ENCODE data around the gene KSR2. TPM values are rescaled to one million over a fixed set of nuclear protein-coding genes. Genes with fewer than 3 reads are reported as not detected.

KSR2 gene
- total and polyA plus RNA-seq, 9 donors = under 0.01 to 0.15 (median 0.08) TPM; not detected in 4

GRCh38 chr12:117832459-117833457 lies 136.0 kb downstream of the KSR2 start:
- DNase-seq = no peak
- 76 to 81% (median 80%) methylated on average over 13 of the region's 13 CpGs for WGBS, 3 donors

GRCh38 chr12:117830471-117830870 lies 138.3 kb downstream of the KSR2 start:
- Histone ChIP-seq H3K4me1 (ENCODE audit: insufficient read depth) (no peaks in the 10 kb centered on the region), H3K9me3 (no peaks in the 10 kb centered on the region), H3K36me3 (no peaks in the 10 kb centered on the region), H3K4me3 (no peak overlapping the region), H3K27me3 (no peaks in the 10 kb centered on the region), H3K27ac (no peak overlapping the region)
- intact Hi-C loops (cut with DNase I) = loop anchor here in 1 of 4 donors (5.0 to 10.0 kb wide), 2 partner anchors 466 to 613 kb away; partner anchors contain the start of gene NOS1
- 43 to 66% (median 55%) methylated on average over 5 of the region's 5 CpGs for WGBS, 3 donors
- DNase-seq = no peak
- no peak for TF ChIP-seq POLR2A (IDR thresholded peaks at IDR 0.05)
- TF ChIP-seq EP300 (IDR thresholded peaks at IDR 0.05) = no peak
- TF ChIP-seq CTCF (IDR thresholded peaks at IDR 0.05) = no peak

More at GRCh38 chr12:117832459-117833457, 136.0 kb downstream of the KSR2 start:
- Histone ChIP-seq H3K4me3 (no peak overlapping the region), H3K27ac (no peak overlapping the region), H3K36me3 (no peaks in the 10 kb centered on the region), H3K4me1 (ENCODE audit: insufficient read depth) (no peaks in the 10 kb centered on the region), H3K27me3 (no peaks in the 10 kb centered on the region), H3K9me3 (no peaks in the 10 kb centered on the region)
- TF ChIP-seq EP300 (IDR thresholded peaks at IDR 0.05) (no peak), POLR2A (IDR thresholded peaks at IDR 0.05) (no peak), CTCF (IDR thresholded peaks at IDR 0.05) (no peak)
- intact Hi-C loops (cut with DNase I) = loop anchor here in 1 of 4 donors (5.0 to 10.0 kb wide), 2 partner anchors 468 to 615 kb away; partner anchors contain the start of gene NOS1

DNA sequence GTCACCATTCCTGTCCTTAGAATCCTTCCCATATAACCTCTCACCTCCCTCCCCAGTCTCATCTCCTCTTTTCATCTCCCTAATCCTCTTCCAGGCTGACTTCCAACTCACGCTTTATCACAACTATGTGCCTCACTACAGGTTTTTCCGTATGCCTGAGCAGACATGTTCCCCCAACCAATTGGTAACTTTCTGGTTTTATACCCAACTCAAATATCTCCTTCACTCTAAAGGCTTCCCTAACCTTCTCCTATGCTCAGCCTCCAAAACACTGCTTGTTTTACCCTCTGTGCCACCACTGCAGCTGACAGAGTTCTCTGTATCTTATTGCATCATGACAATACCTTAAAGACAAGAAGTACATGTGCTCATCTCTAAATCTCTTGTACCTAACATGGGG lies 139.7 kb downstream of the KSR2 start:
- H3K27ac ChIP-seq = no peak overlapping the region
- intact Hi-C loops (cut with DNase I) = no loop called here
- no peak for TF ChIP-seq CTCF (IDR thresholded peaks at IDR 0.05)
- no peak for TF ChIP-seq EP300 (IDR thresholded peaks at IDR 0.05)
- no peak for TF ChIP-seq POLR2A (IDR thresholded peaks at IDR 0.05)
- no peak for DNase-seq
- 91 to 96% (median 94%) methylated on average over 2 of the region's 2 CpGs for WGBS, 3 donors
- no peaks in the 10 kb centered on the region for H3K4me1 ChIP-seq (ENCODE audit: insufficient read depth)
- H3K36me3 ChIP-seq = no peaks in the 10 kb centered on the region
- no peak overlapping the region for H3K4me3 ChIP-seq
- H3K27me3 ChIP-seq = no peaks in the 10 kb centered on the region
- H3K9me3 ChIP-seq = no peaks in the 10 kb centered on the region

DNA sequence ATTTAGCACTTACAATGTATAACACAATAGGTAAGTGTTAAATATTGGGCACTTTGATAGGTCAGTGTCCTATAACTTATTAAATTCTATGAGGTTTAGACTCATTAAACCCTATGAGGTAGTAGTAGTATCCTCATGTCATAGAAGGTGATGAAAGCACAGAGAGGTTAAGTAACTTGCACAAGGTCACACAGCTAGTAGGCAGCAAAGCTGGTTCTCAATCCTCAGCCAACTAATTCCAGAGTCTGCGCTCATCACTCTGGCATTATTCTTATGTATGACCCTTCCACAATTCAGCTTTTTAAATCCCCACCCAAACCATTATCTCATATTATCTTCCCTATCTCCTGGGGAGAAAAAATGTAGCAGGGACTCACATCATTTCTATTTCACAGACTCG lies 141.1 kb downstream of the KSR2 start:
- DNase-seq = no peak
- Histone ChIP-seq H3K9me3 (no peaks in the 10 kb centered on the region), H3K4me1 (ENCODE audit: insufficient read depth) (no peaks in the 10 kb centered on the region), H3K27ac (no peak overlapping the region), H3K27me3 (no peaks in the 10 kb centered on the region), H3K4me3 (no peak overlapping the region), H3K36me3 (no peaks in the 10 kb centered on the region)
- intact Hi-C loops (cut with DNase I) = no loop called here
- 79 to 90% (median 81%) methylated on average over 2 of the region's 2 CpGs for WGBS, 3 donors
- TF ChIP-seq CTCF (IDR thresholded peaks at IDR 0.05) (no peak), POLR2A (IDR thresholded peaks at IDR 0.05) (no peak), EP300 (IDR thresholded peaks at IDR 0.05) (no peak)

Data from ovary (tissue), 9 donors.